Brain microvascular endothelial cell (primary cell): ENCODE measurements around the gene GLTP.

ENCODE experiments used
- DNase-seq: peaks from one replicate; pipeline ENCODE4 v3.0.0-alpha.2; 2020
- H3K27ac ChIP-seq: fragments of 250-450 bp; sonication (Bioruptor Pico); 2 replicates; pipeline ENCODE4 v1.5.1; 2020; ENCODE audit warnings: mild to moderate bottlenecking, moderate library complexity
- H3K27me3 ChIP-seq: fragments of 250-450 bp; sonication (Bioruptor Pico); replicated peaks from 2 replicates; pipeline ENCODE4 v1.5.1; 2020; ENCODE audit warnings: mild to moderate bottlenecking
- H3K36me3 ChIP-seq: fragments of 250-450 bp; sonication (Bioruptor Pico); replicated peaks from 2 replicates; pipeline ENCODE4 v1.5.1; 2020; ENCODE audit warnings: mild to moderate bottlenecking
- H3K4me3 ChIP-seq: 2 replicates; pipeline ENCODE4 v1.5.1; 2011; ENCODE audit warnings: low read depth, mild to moderate bottlenecking, control low read depth, low read length, moderate library complexity
- in situ Hi-C: cut with HindIII; loops from 2 replicates; pipeline ENCODE4 v1.10.0; 2017; ENCODE audit warnings: low sequenced_read_pairs, low pct_ligation_motif_present
- TF ChIP-seq, protein P1 (sequence below): IDR thresholded peaks from 2 replicates; pipeline ENCODE4 v1.5.1; 2011; ENCODE audit warnings: low read depth, mild to moderate bottlenecking, moderate library complexity, low read length, control low read depth, inconsistent platforms; ENCODE audit errors: missing control alignments

Gene GLTP

DNA sequence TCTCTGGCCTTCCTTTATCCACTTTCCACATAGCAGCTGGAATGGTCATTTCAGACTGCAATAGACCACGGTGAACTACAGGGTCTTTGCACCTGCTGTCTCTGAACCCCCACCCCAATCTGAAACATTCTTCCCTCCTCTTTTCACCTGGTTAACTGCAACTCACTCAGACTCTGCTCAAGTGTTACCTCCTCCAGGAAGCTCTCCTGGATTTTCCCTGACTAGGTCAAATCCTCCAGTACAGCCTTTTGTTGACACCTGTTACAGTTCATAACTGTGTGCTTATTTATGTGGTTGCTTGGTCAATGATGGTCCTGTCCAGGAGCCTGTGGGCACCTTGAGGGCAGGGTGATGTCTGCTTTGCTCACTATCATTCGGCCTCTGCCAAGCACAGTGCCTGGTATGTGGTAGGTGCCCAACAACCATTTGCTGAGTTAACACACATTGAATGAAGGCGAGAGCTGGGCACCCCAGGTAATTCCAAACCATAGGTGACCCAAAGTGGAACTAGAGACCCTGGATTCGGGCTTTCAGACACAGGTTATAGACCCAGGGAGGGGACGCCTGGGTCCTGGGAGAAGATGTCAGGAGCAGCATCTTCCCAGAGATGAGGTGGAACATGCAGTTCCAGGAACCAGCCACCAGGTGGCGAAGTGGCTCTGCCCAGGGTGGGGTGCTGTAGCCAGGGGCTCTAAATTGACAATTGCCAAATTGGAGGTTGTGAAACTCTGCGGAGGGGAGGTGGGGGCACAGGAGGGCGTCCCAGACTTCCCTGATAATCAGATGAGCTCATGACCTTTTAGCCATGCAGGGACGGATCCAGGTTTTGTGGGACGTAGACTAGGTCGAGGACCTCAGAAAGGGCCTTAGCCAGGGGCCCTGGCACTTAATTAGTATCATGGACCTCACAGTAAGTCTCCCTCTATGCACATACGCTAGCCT is 75.2 kb downstream of the GLTP start:
- DNase-seq = peak; percentile 22
- Histone ChIP-seq H3K27me3 (no peaks in the 10 kb centered on the region), H3K4me3 (no peak overlapping the region), H3K27ac (no peak overlapping the region), H3K36me3 (no peaks in the 10 kb centered on the region)
- in situ Hi-C loops = no loop called here
- TF ChIP-seq, protein P1, sequence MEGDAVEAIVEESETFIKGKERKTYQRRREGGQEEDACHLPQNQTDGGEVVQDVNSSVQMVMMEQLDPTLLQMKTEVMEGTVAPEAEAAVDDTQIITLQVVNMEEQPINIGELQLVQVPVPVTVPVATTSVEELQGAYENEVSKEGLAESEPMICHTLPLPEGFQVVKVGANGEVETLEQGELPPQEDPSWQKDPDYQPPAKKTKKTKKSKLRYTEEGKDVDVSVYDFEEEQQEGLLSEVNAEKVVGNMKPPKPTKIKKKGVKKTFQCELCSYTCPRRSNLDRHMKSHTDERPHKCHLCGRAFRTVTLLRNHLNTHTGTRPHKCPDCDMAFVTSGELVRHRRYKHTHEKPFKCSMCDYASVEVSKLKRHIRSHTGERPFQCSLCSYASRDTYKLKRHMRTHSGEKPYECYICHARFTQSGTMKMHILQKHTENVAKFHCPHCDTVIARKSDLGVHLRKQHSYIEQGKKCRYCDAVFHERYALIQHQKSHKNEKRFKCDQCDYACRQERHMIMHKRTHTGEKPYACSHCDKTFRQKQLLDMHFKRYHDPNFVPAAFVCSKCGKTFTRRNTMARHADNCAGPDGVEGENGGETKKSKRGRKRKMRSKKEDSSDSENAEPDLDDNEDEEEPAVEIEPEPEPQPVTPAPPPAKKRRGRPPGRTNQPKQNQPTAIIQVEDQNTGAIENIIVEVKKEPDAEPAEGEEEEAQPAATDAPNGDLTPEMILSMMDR = peak; percentile 99

GRCh38 chr12:109803678-109804077 is 76.7 kb downstream of the GLTP start:
- in situ Hi-C loops = no loop called here
- no peak overlapping the region for H3K27ac ChIP-seq
- TF ChIP-seq, protein P1 = no peak
- no peak for DNase-seq
- no peaks in the 10 kb centered on the region for H3K36me3 ChIP-seq
- no peaks in the 10 kb centered on the region for H3K27me3 ChIP-seq
- H3K4me3 ChIP-seq = no peak overlapping the region

GRCh38 chr12:109802828-109803227 is 77.5 kb downstream of the GLTP start:
- Histone ChIP-seq H3K27ac (no peak overlapping the region), H3K27me3 (no peaks in the 10 kb centered on the region), H3K36me3 (no peaks in the 10 kb centered on the region), H3K4me3 (no peak overlapping the region)
- TF ChIP-seq, protein P1 = no peak
- in situ Hi-C loops = no loop called here
- DNase-seq = no peak
